Fibroblast of villous mesenchyme (primary cell): ENCODE measurements around the gene DYNC1I1. TPM values are rescaled to one million over a fixed set of nuclear protein-coding genes. Genes with fewer than 3 reads are reported as not detected.

Experiments used
- DNase-seq: peaks from one replicate; pipeline ENCODE4 v3.0.0-alpha.2; 2010; ENCODE audit warnings: low read depth
- H3K4me3 ChIP-seq: 2 replicates; pipeline ENCODE4 v1.5.1; 2011; ENCODE audit warnings: low read depth, mild to moderate bottlenecking, low read length
- CTCF ChIP-seq: IDR thresholded peaks from 2 replicates; pipeline ENCODE4 v1.5.1; 2012; ENCODE audit warnings: low read depth, mild to moderate bottlenecking, low read length; ENCODE audit not compliant: insufficient read depth
- total RNA-seq: library from RNA; depleted of rRNA; stranded (reverse); fragments of >200 nt; gene quantifications from 2 replicates; pipeline ENCODE4 v1.2.3, GENCODE V29; 2012

Gene DYNC1I1
- total RNA-seq, 1 donor: 0.43 TPM

- no peak for DNase-seq
- TF ChIP-seq CTCF: no peak
- no peak overlapping the region for H3K4me3 ChIP-seq
These were observed 205.6 kb downstream of the DYNC1I1 start for GRCh38 chr7:95977994-95978393.

GRCh38 chr7:95980167-95980566 is 207.8 kb downstream of the DYNC1I1 start:
- no peak for DNase-seq
- no peak overlapping the region for H3K4me3 ChIP-seq
- TF ChIP-seq CTCF: no peak

GRCh38 chr7:95980706-95981105 is 208.4 kb downstream of the DYNC1I1 start:
- TF ChIP-seq CTCF: no peak
- DNase-seq: no peak
- H3K4me3 ChIP-seq: no peak overlapping the region

- no peak for TF ChIP-seq CTCF
- H3K4me3 ChIP-seq: no peak overlapping the region
- DNase-seq: no peak
These were observed 213.9 kb downstream of the DYNC1I1 start for GRCh38 chr7:95986178-95986764.

- DNase-seq: no peak
- H3K4me3 ChIP-seq: no peak overlapping the region
- no peak for TF ChIP-seq CTCF
These were observed 216.9 kb downstream of the DYNC1I1 start for GRCh38 chr7:95989301-95989700.

- TF ChIP-seq CTCF: no peak
- no peak for DNase-seq
- no peak overlapping the region for H3K4me3 ChIP-seq
These were observed 221.0 kb downstream of the DYNC1I1 start for GRCh38 chr7:95993380-95993779.

GRCh38 chr7:95996174-95996573 is 223.8 kb downstream of the DYNC1I1 start:
- DNase-seq: no peak
- TF ChIP-seq CTCF: no peak
- H3K4me3 ChIP-seq: no peak overlapping the region
